ENCODE measurements around the gene RAPGEF4.

GRCh38 chr2:172900871-172901270, 165.2 kb downstream of the RAPGEF4 start:
- no peak for TF ChIP-seq CTCF (IDR thresholded peaks at IDR 0.05)
- no peak for TF ChIP-seq POLR2A (IDR thresholded peaks at IDR 0.05)
